Transverse colon (tissue), 4 donors: ENCODE measurements around the gene MED25. TPM values are rescaled to one million over a fixed set of nuclear protein-coding genes. Genes with fewer than 3 reads are reported as not detected.
A peak's percentile ranks its signal among the peaks of the same experiment; 100 is the strongest.

ENCODE experiments used
- DNase-seq: peaks from one replicate; pipeline ENCODE4 v3.0.0-alpha.2; 2019
- H3K27ac ChIP-seq, 4 donors: fragments of 200-600 bp; sonication (generic); 2 replicates each; pipeline ENCODE4 v1.5.1; 2016 to 2018; ENCODE audit warnings: inconsistent platforms in 4 of 4
- H3K27me3 ChIP-seq: fragments of 200-600 bp; sonication (generic); 2 replicates; pipeline ENCODE4 v1.5.1; 2017; ENCODE audit warnings: inconsistent platforms
- H3K36me3 ChIP-seq, 4 donors: fragments of 200-600 bp; sonication (generic); 2 replicates each; pipeline ENCODE4 v1.5.1; 2017 to 2019; ENCODE audit warnings: inconsistent platforms in 4 of 4
- H3K4me1 ChIP-seq, 4 donors: fragments of 200-600 bp; sonication (generic); 2 replicates each; pipeline ENCODE4 v1.5.1; 2017 to 2020; ENCODE audit warnings: inconsistent platforms in 4 of 4
- H3K4me3 ChIP-seq, 4 donors: fragments of 200-600 bp; sonication (generic); 1 replicate in 1 of 4; 2 replicates in 3 of 4; pipeline versions ENCODE4 v1.5.1 to v1.6.1; 2017 to 2019; ENCODE audit warnings: inconsistent platforms in 4 of 4
- H3K9me3 ChIP-seq, 2 donors: fragments of 200-600 bp; sonication (generic); 2 replicates each; pipeline ENCODE4 v1.5.1; 2017 to 2019; ENCODE audit warnings: inconsistent platforms in 2 of 2
- CTCF ChIP-seq, 5 experiments: fragments of 200-600 bp in 3 of 5; fragments of 450-650 bp in 2 of 5; sonication (generic) in 3 of 5; IDR thresholded peaks; 1 replicate in 2 of 5; 2 replicates in 3 of 5; pipeline ENCODE4 v1.5.1; 2016 to 2017; ENCODE audit warnings: antibody characterized with exemption in 5 of 5, inconsistent platforms in 3 of 5, mild to moderate bottlenecking in 2 of 5, moderate library complexity in 1 of 5
- EP300 ChIP-seq: sonication (generic); formaldehyde crosslinking; IDR thresholded peaks from one replicate; pipeline ENCODE4 v1.6.1; 2017; ENCODE audit warnings: antibody characterized with exemption, low read depth
- POLR2A ChIP-seq: fragments of 450-650 bp; IDR thresholded peaks from one replicate; pipeline ENCODE4 v1.6.1; 2016; ENCODE audit warnings: antibody characterized with exemption, mild to moderate bottlenecking, moderate library complexity
- POLR2AphosphoS5 ChIP-seq, 3 donors: sonication (generic); formaldehyde crosslinking; IDR thresholded peaks; one replicate each; pipeline ENCODE4 v1.6.1; 2016; ENCODE audit warnings: antibody characterized with exemption in 3 of 3
- WGBS, 2 donors: methylation state at CpG; one replicate each; pipeline ENCODE4 v1.1.5; 2018; ENCODE audit warnings: low coverage in 1 of 2; 5-methylcytosine and 5-hydroxymethylcytosine counted together
- in situ Hi-C, 4 donors: fragments of 200-750 bp; cut with MboI; loops; one replicate each; pipeline versions ENCODE4 v1.15.0 to v1.15.1; 2017; ENCODE audit warnings: low sequenced_read_pairs in 3 of 4, low pct_ligation_motif_present in 1 of 4, low pct_unique_long_range_greater_than_20kb in 1 of 4
- intact Hi-C: fragments of 100-400 bp; cut with DNase I; formaldehyde crosslinking; loops from one replicate; pipeline ENCODE4 v1.15.1; 2023; ENCODE audit warnings: low total_unique reads
- total RNA-seq, 4 donors: library from RNA; depleted of rRNA; stranded (reverse); fragments of >200 nt; gene quantifications; one replicate each; pipeline ENCODE4 v1.1.0, GENCODE V29; 2016

Gene MED25
- total RNA-seq, 4 donors from 2014 or later: 26.9 to 46.6 (median 38.7) TPM

GRCh38 chr19:49858088-49858985 lies 40.2 kb downstream of the MED25 start:
- no peak overlapping the region for H3K27ac ChIP-seq
- no peak overlapping the region for H3K4me3 ChIP-seq
- H3K4me1 ChIP-seq: peaks cover 7 to 19% (median 11%) of the 10 kb centered on the region in 4 donors
- no peaks in the 10 kb centered on the region for H3K27me3 ChIP-seq
- H3K9me3 ChIP-seq: no peaks in the 10 kb centered on the region
- 90% methylated on average over 37 of the region's 37 CpGs; no CpG with 5 or more reads in 1 of the 2 donors for WGBS, 2 donors
- H3K36me3 ChIP-seq: peaks cover 0 to 11% (median 2%) of the 10 kb centered on the region in 4 donors
- in situ Hi-C loops (loop anchor here in 1 of 4 donors (25.0 kb wide), 1 partner anchor 371 kb away; the partner anchor contains the start of genes RPL13A and RPS11), intact Hi-C loops (no loop called here)
- TF ChIP-seq POLR2A (no peak), POLR2AphosphoS5 (IDR thresholded peaks at IDR 0.05) (no peak), CTCF (IDR thresholded peaks at IDR 0.05) (no peak), EP300 (no peak)
- DNase-seq: no peak

GRCh38 chr19:49859682-49860335 lies 41.7 kb downstream of the MED25 start:
- Histone ChIP-seq H3K36me3 (peaks cover 0 to 11% (median 2%) of the 10 kb centered on the region in 4 donors), H3K27ac (peak overlapping the region in 1 of 4 donors; percentile 50), H3K27me3 (no peaks in the 10 kb centered on the region), H3K9me3 (no peaks in the 10 kb centered on the region), H3K4me1 (peaks cover 0 to 13% (median 11%) of the 10 kb centered on the region in 4 donors), H3K4me3 (no peak overlapping the region)
- TF ChIP-seq POLR2A (no peak), POLR2AphosphoS5 (IDR thresholded peaks at IDR 0.05) (no peak), EP300 (no peak), CTCF (IDR thresholded peaks at IDR 0.05) (no peak)
- DNase-seq: no peak
- in situ Hi-C loops (loop anchor here in 1 of 4 donors (10.0 to 25.0 kb wide), 2 partner anchors 45 to 373 kb away; partner anchors contain the start of genes FUZ, MED25, RPL13A and RPS11), intact Hi-C loops (no loop called here)
- WGBS, 2 donors: 84 to 100% methylated on average over 1 to 22 of the region's 22 CpGs

DNA sequence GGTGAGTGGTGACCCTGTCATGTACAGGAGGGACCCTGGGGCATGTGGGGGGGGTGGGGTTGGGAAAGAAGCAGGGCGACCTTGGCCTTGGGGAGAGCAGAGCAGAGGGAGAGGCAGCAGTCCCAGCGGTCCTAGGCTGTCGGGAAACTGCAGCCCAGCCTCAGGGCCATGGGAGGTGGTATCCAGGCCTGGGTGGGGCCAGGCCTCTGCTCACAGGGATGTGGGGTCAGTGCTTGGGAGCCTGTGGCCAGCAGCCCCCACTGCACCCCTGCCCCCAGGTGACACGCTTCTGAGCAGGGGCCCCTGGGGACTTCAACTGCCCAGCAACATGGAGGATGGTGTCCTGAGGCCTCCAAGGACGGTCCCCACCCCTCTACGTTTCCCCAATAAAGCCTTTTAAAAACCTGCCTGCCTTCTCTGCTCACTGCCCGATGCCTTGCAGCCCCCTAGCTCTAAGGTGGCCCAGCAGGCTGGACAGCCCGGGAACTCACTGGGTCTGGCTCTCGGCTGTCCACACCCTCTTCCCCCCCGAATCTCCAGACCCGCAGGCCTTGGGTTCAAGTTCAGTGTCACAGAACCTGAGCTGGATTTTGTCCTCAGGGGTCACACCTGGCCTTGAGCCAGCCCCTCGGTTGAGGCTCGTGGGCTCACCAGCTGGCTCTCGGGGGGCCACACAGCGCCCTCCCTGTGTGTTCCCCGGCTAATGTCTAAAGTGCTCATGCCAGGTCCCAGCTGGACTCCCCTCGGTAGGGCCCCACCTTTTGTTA lies 42.4 kb downstream of the MED25 start:
- intact Hi-C loops (no loop called here), in situ Hi-C loops (loop anchor here in 1 of 4 donors (10.0 to 25.0 kb wide), 2 partner anchors 46 to 373 kb away; partner anchors contain the start of genes FUZ, MED25, RPL13A and RPS11)
- H3K4me3 ChIP-seq: no peak overlapping the region
- H3K4me1 ChIP-seq: peaks cover under 1 to 20% (median 17%) of the 10 kb centered on the region in 4 donors
- TF ChIP-seq POLR2A (no peak), CTCF (IDR thresholded peaks at IDR 0.05) (no peak), POLR2AphosphoS5 (IDR thresholded peaks at IDR 0.05) (no peak)
- peaks cover 0 to 11% (median 2%) of the 10 kb centered on the region in 4 donors for H3K36me3 ChIP-seq
- H3K27me3 ChIP-seq: no peaks in the 10 kb centered on the region
- 76% methylated on average over 17 of the region's 17 CpGs; no CpG with 5 or more reads in 1 of the 2 donors for WGBS, 2 donors
- no peak for DNase-seq
- H3K9me3 ChIP-seq: no peaks in the 10 kb centered on the region
- peak overlapping the region; percentile 39 to 51 (median 48) for H3K27ac ChIP-seq
